H1 (cell line): ENCODE measurements around the gene TRAF5.

Source experiments
- CTCF ChIP-seq, 3 experiments: IDR thresholded peaks; 1 replicate in 2 of 3; 2 replicates in 1 of 3; pipeline versions ENCODE4 v1.5.1 to v1.6.1; 2011; ENCODE audit warnings: low read length in 3 of 3, mild to moderate bottlenecking in 3 of 3, inconsistent platforms in 2 of 3, low read depth in 1 of 3, moderate library complexity in 1 of 3; ENCODE audit not compliant: insufficient read depth in 1 of 3; ENCODE audit errors: control extremely low read depth in 1 of 3
- JUN ChIP-seq: IDR thresholded peaks from 2 replicates; pipeline ENCODE4 v1.6.1; 2011; ENCODE audit warnings: low read depth, mild to moderate bottlenecking, improper control_type of control experiment, low read length
- KDM1A ChIP-seq: fragments of 200-600, 300-600 bp; sonication (generic); IDR thresholded peaks from 2 replicates; pipeline ENCODE4 v1.7.1; 2016; ENCODE audit warnings: mild to moderate bottlenecking, low read length, borderline replicate concordance
- POLR2A ChIP-seq, 2 experiments: IDR thresholded peaks; 1 replicate in 1 of 2; 2 replicates in 1 of 2; pipeline ENCODE4 v1.6.1; 2011; ENCODE audit warnings: low read depth in 2 of 2, low read length in 2 of 2, mild to moderate bottlenecking in 2 of 2; ENCODE audit errors: control extremely low read depth in 1 of 2
- RAD21 ChIP-seq, 2 experiments: IDR thresholded peaks in 1 of 2; conservative IDR thresholded peaks in 1 of 2; 2 replicates each; pipeline ENCODE4 v1.6.1; 2011; ENCODE audit warnings: low read depth in 2 of 2, low read length in 2 of 2, improper control_type of control experiment in 1 of 2, inconsistent platforms in 1 of 2, mild to moderate bottlenecking in 1 of 2, moderate library complexity in 1 of 2

GRCh38 chr1:211347077-211347844 lies 20.6 kb downstream of the TRAF5 start:
- TF ChIP-seq JUN (no peak), KDM1A (no peak), RAD21 (IDR thresholded peaks at IDR 0.05 in 1 of 2, conservative IDR thresholded peaks at IDR 0.05 in 1 of 2; ENCODE audit: low read depth in 2 of 2, low read length in 2 of 2) (no peak), CTCF (IDR thresholded peaks at IDR 0.05; ENCODE audit: control extremely low read depth in 1 of 3, insufficient read depth in 1 of 3, low read depth in 1 of 3, low read length in 3 of 3) (no peak), POLR2A (IDR thresholded peaks at IDR 0.05; ENCODE audit: control extremely low read depth in 1 of 2, low read depth in 2 of 2, low read length in 2 of 2) (no peak)
